ENCODE measurements around the gene ZNF407.

The ZNF407 gene

GRCh38 chr18:75037689-75037955 lies 440.0 kb downstream of the ZNF407 start:
- no peak overlapping the region for H3K9ac ChIP-seq (ENCODE audit: low read depth, low read length)
- H3K9me3 ChIP-seq (ENCODE audit: control insufficient read depth, insufficient read depth, low read length) = no peaks in the 10 kb centered on the region
- no peaks in the 10 kb centered on the region for H3K36me3 ChIP-seq (ENCODE audit: insufficient read depth, low read length)
- no peaks in the 10 kb centered on the region for H3K4me1 ChIP-seq (ENCODE audit: insufficient read depth, low read length)

GRCh38 chr18:75041586-75041985 lies 443.9 kb downstream of the ZNF407 start:
- Histone ChIP-seq H3K4me1 (ENCODE audit: insufficient read depth, low read length) (no peaks in the 10 kb centered on the region), H3K9ac (ENCODE audit: low read depth, low read length) (no peak overlapping the region), H3K36me3 (ENCODE audit: insufficient read depth, low read length) (no peaks in the 10 kb centered on the region), H3K9me3 (ENCODE audit: control insufficient read depth, insufficient read depth, low read length) (no peaks in the 10 kb centered on the region; the same call in 1 of the 2 replicates)

- H3K9me3 ChIP-seq (ENCODE audit: control insufficient read depth, insufficient read depth, low read length) = no peaks in the 10 kb centered on the region; the same call in 1 of the 2 replicates
- no peak overlapping the region for H3K9ac ChIP-seq (ENCODE audit: low read depth, low read length)
- H3K4me1 ChIP-seq (ENCODE audit: insufficient read depth, low read length) = no peaks in the 10 kb centered on the region
- no peaks in the 10 kb centered on the region for H3K36me3 ChIP-seq (ENCODE audit: insufficient read depth, low read length)
Measured at GRCh38 chr18:75043478-75043877, 445.8 kb downstream of the ZNF407 start.

DNA sequence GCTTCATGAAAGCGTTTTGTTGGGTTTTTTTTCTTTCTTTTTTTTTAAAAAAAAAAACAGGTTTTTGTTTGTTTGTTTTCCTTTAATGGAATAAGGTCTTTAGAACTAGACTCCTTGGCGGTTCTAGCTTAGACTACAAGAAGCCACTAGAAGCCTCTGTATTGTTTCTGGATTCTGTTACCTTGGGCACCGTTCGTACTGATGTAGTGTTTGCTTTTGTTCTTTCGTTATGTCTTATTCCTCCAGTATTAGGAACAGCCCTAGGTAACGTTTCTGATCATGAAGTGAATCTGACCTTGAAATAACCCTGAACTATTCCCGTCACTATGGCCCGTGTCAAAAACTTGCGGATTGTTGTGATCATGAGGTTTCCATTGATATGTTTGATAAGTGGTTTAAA lies 446.6 kb downstream of the ZNF407 start:
- Histone ChIP-seq H3K9ac (ENCODE audit: low read depth, low read length) (no peak overlapping the region), H3K36me3 (ENCODE audit: insufficient read depth, low read length) (no peaks in the 10 kb centered on the region), H3K4me1 (ENCODE audit: insufficient read depth, low read length) (no peaks in the 10 kb centered on the region), H3K9me3 (ENCODE audit: control insufficient read depth, insufficient read depth, low read length) (no peaks in the 10 kb centered on the region; the same call in 1 of the 2 replicates)

DNA sequence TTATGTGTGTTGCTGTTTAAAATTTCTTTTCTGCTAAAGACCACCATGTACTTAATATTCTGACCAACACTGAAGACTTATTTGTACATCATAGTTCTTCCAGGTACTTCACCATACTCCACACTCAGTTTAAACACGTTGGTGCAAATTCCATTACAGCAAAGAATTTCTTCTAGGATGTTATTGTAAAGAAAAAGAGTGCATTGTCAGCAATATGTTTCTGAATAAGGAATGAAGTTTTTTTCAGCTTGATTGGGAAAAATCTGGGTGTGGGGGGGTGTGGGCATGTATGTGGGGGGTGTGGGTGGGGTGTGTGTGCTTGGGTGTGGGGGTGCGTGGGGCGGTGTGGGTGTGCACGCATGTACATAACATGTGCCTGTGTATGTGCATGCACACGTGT lies 447.1 kb downstream of the ZNF407 start:
- Histone ChIP-seq H3K9me3 (ENCODE audit: control insufficient read depth, insufficient read depth, low read length) (no peaks in the 10 kb centered on the region; the same call in 1 of the 2 replicates), H3K4me1 (ENCODE audit: insufficient read depth, low read length) (no peaks in the 10 kb centered on the region), H3K9ac (ENCODE audit: low read depth, low read length) (no peak overlapping the region), H3K36me3 (ENCODE audit: insufficient read depth, low read length) (no peaks in the 10 kb centered on the region)

DNA sequence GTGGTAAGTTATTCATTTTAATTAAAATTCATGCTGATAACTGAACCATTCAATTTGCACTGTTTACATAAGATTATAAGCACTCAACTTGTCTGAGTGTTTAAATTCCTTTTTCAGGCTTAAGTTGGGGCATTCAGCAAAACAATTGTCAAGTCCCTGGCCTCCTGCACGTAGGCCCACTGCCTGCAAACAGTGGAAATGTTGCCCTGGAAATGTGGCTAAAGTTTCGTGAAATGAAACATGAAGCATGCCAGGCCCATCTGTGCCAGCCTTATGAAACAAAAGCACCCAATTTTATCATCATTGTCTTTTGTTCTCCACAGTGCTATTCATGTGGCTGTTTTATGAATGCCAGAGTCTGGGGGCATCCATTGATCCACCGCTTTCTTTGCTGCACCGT lies 447.6 kb downstream of the ZNF407 start:
- H3K4me1 ChIP-seq (ENCODE audit: insufficient read depth, low read length) = no peaks in the 10 kb centered on the region
- no peak overlapping the region for H3K9ac ChIP-seq (ENCODE audit: low read depth, low read length)
- no peaks in the 10 kb centered on the region; the same call in 1 of the 2 replicates for H3K9me3 ChIP-seq (ENCODE audit: control insufficient read depth, insufficient read depth, low read length)
- H3K36me3 ChIP-seq (ENCODE audit: insufficient read depth, low read length) = no peaks in the 10 kb centered on the region

- H3K4me1 ChIP-seq (ENCODE audit: insufficient read depth, low read length) = no peaks in the 10 kb centered on the region
- H3K36me3 ChIP-seq (ENCODE audit: insufficient read depth, low read length) = no peaks in the 10 kb centered on the region
- H3K9me3 ChIP-seq (ENCODE audit: control insufficient read depth, insufficient read depth, low read length) = no peaks in the 10 kb centered on the region; the same call in 1 of the 2 replicates
- H3K9ac ChIP-seq (ENCODE audit: low read depth, low read length) = no peak overlapping the region
Measured at GRCh38 chr18:75047240-75047961, 449.7 kb downstream of the ZNF407 start.

GRCh38 chr18:75048776-75049454 lies 451.2 kb downstream of the ZNF407 start:
- Histone ChIP-seq H3K9me3 (ENCODE audit: control insufficient read depth, insufficient read depth, low read length) (no peaks in the 10 kb centered on the region), H3K9ac (ENCODE audit: low read depth, low read length) (no peak overlapping the region), H3K4me1 (ENCODE audit: insufficient read depth, low read length) (no peaks in the 10 kb centered on the region), H3K36me3 (ENCODE audit: insufficient read depth, low read length) (no peaks in the 10 kb centered on the region)

GRCh38 chr18:75049455-75049789 lies 451.8 kb downstream of the ZNF407 start:
- H3K9me3 ChIP-seq (ENCODE audit: control insufficient read depth, insufficient read depth, low read length) = no peaks in the 10 kb centered on the region
- H3K36me3 ChIP-seq (ENCODE audit: insufficient read depth, low read length) = no peaks in the 10 kb centered on the region
- no peak overlapping the region for H3K9ac ChIP-seq (ENCODE audit: low read depth, low read length)
- H3K4me1 ChIP-seq (ENCODE audit: insufficient read depth, low read length) = no peaks in the 10 kb centered on the region

DNA sequence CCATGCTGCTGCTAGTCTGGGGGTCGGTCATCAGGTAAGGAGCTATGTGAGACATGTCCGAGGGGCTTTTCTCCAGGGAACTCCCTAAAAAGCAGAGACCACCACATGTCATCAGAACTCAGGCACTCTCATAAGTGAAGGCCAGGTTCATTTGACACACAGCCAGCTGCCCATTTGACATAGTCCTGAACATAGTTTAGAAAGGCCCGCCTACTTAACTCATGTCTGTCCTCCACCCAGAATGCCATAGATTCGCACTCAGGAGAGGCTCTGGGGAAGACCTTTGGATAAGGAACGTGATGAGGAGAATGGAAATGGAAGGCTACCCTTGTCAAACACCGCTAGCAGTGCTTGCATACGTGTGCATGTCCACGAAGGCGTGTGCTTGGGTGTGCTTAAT lies 454.1 kb downstream of the ZNF407 start:
- Histone ChIP-seq H3K9me3 (ENCODE audit: control insufficient read depth, insufficient read depth, low read length) (no peaks in the 10 kb centered on the region), H3K4me1 (ENCODE audit: insufficient read depth, low read length) (no peaks in the 10 kb centered on the region), H3K36me3 (ENCODE audit: insufficient read depth, low read length) (no peaks in the 10 kb centered on the region), H3K9ac (ENCODE audit: low read depth, low read length) (no peak overlapping the region)

GRCh38 chr18:75052475-75052874 lies 454.8 kb downstream of the ZNF407 start:
- no peak overlapping the region for H3K9ac ChIP-seq (ENCODE audit: low read depth, low read length)
- H3K9me3 ChIP-seq (ENCODE audit: control insufficient read depth, insufficient read depth, low read length) = no peaks in the 10 kb centered on the region
- H3K4me1 ChIP-seq (ENCODE audit: insufficient read depth, low read length) = no peaks in the 10 kb centered on the region
- no peaks in the 10 kb centered on the region for H3K36me3 ChIP-seq (ENCODE audit: insufficient read depth, low read length)

DNA sequence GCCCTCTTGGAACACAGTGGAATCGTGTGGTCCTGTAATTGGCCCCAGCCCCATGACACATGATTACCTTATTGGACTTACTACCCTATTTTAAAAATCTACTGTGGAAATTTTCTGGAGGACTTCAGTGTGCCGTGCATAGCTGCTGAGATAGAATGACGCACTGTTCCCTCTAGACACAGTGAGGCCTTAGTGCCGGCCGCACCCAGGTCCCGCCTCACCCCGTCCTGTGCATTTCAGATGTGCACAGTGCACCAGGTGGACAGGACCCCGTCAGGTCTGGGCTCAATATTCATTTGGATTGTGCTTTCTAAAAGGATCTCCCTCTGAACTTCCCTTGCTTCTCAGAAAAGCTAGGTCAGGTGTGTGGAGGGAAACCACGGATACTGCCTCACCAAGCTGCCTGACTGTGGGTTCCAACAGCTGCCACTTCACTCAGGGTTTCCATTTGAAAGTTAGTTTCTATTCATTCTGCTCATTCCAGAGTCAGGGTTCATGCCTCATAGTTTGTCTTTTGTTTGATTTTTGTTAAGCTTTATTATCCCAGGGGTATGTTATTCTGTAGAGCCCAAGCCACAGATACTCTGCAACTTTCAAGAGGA lies 455.5 kb downstream of the ZNF407 start:
- H3K9ac ChIP-seq (ENCODE audit: low read depth, low read length) = no peak overlapping the region
- no peaks in the 10 kb centered on the region for H3K4me1 ChIP-seq (ENCODE audit: insufficient read depth, low read length)
- H3K9me3 ChIP-seq (ENCODE audit: control insufficient read depth, insufficient read depth, low read length) = no peaks in the 10 kb centered on the region
- H3K36me3 ChIP-seq (ENCODE audit: insufficient read depth, low read length) = no peaks in the 10 kb centered on the region

- no peak overlapping the region for H3K9ac ChIP-seq (ENCODE audit: low read depth, low read length)
- H3K9me3 ChIP-seq (ENCODE audit: control insufficient read depth, insufficient read depth, low read length) = no peaks in the 10 kb centered on the region
- H3K36me3 ChIP-seq (ENCODE audit: insufficient read depth, low read length) = no peaks in the 10 kb centered on the region
- no peaks in the 10 kb centered on the region for H3K4me1 ChIP-seq (ENCODE audit: insufficient read depth, low read length)
Measured at GRCh38 chr18:75054046-75054445, 456.4 kb downstream of the ZNF407 start.

GRCh38 chr18:75054611-75055010 lies 456.9 kb downstream of the ZNF407 start:
- Histone ChIP-seq H3K36me3 (ENCODE audit: insufficient read depth, low read length) (no peaks in the 10 kb centered on the region), H3K4me1 (ENCODE audit: insufficient read depth, low read length) (no peaks in the 10 kb centered on the region), H3K9ac (ENCODE audit: low read depth, low read length) (no peak overlapping the region), H3K9me3 (ENCODE audit: control insufficient read depth, insufficient read depth, low read length) (no peaks in the 10 kb centered on the region)
